SK-N-SH (cell line): ENCODE results near the gene KRT85. TPM values are rescaled to one million over a fixed set of nuclear protein-coding genes. Genes with fewer than 3 reads are reported as not detected.
"Not testable (repeated sequence)": the region's sequence is repeated elsewhere in the genome, so short reads cannot be mapped to it uniquely, and the experiment has no call there.

Source experiments
- CTCF ChIA-PET: fragments of 300-600, 350-600 bp; formaldehyde crosslinking; extraction: SDS; loops from one replicate; lab custom pipeline; 2021; lab: Yijun Ruan, JAX
- POLR2A ChIA-PET: fragments of 350-600 bp; sonication (Branson Sonifier 250); formaldehyde crosslinking; extraction: SDS; loops from one replicate; lab custom pipeline; 2020; ENCODE audit warnings: antibody characterized with exemption, inconsistent platforms; lab: Yijun Ruan, JAX
- DNase-seq: peaks from one replicate; pipeline ENCODE4 v3.0.0; 2012
- H2AFZ ChIP-seq: fragments of 200-600 bp; sonication (generic); 2 replicates; pipeline ENCODE4 v1.8.1; 2016; ENCODE audit warnings: antibody characterized with exemption, mild to moderate bottlenecking, low read depth
- H3F3A ChIP-seq: fragments of 200-600 bp; sonication (generic); replicated peaks from 2 replicates; pipeline ENCODE3; 2016; ENCODE audit warnings: antibody characterized with exemption, mild to moderate bottlenecking; ENCODE audit not compliant: insufficient read depth
- H3K27ac ChIP-seq, 2 experiments: fragments of 200-500 bp in 1 of 2; fragments of 200-600 bp in 1 of 2; sonication (Bioruptor generic) in 1 of 2; sonication (generic), shearing (Covaris generic) in 1 of 2; 2 replicates each; pipeline versions ENCODE4 v1.5.1 to v1.6.1; 2014 to 2016; ENCODE audit warnings: low read depth in 2 of 2, inconsistent platforms in 1 of 2, low read length in 1 of 2, mild to moderate bottlenecking in 1 of 2, mixed read lengths in 1 of 2
- H3K27me3 ChIP-seq: fragments of 200-600 bp; sonication (generic), shearing (Covaris generic); 2 replicates; pipeline ENCODE4 v1.6.1; 2016; ENCODE audit warnings: mixed run types; ENCODE audit not compliant: insufficient read depth
- H3K36me3 ChIP-seq, 2 experiments: fragments of 200-500 bp in 1 of 2; fragments of 200-600 bp in 1 of 2; sonication (Bioruptor generic) in 1 of 2; sonication (generic) in 1 of 2; replicated peaks in 1 of 2; 2 replicates each; pipeline versions ENCODE3 to v1.5.1; 2014 to 2016; ENCODE audit warnings: low read length in 1 of 2, mild to moderate bottlenecking in 1 of 2; ENCODE audit not compliant: insufficient read depth in 2 of 2, control insufficient read depth in 1 of 2
- H3K4me1 ChIP-seq, 2 experiments: fragments of 200-500 bp in 1 of 2; fragments of 200-600 bp in 1 of 2; sonication (Bioruptor generic) in 1 of 2; sonication (generic), shearing (Covaris generic) in 1 of 2; 2 replicates each; pipeline versions ENCODE4 v1.5.1 to v1.6.1; 2014 to 2016; ENCODE audit warnings: low read depth in 1 of 2, low read length in 1 of 2, mixed run types in 1 of 2; ENCODE audit not compliant: insufficient read depth in 2 of 2, control insufficient read depth in 1 of 2
- H3K4me2 ChIP-seq: fragments of 200-600 bp; sonication (generic), shearing (Covaris generic); 2 replicates; pipeline ENCODE4 v1.6.1; 2017; ENCODE audit warnings: mixed run types
- H3K4me3 ChIP-seq, 2 experiments: fragments of 200-500 bp in 1 of 2; fragments of 200-600 bp in 1 of 2; sonication (Bioruptor generic) in 1 of 2; sonication (generic), shearing (Covaris generic) in 1 of 2; 2 replicates each; pipeline versions ENCODE4 v1.5.1 to v1.8.1; 2014 to 2016; ENCODE audit warnings: low read depth in 2 of 2, inconsistent platforms in 1 of 2, low read length in 1 of 2, mild to moderate bottlenecking in 1 of 2, mixed read lengths in 1 of 2, moderate library complexity in 1 of 2
- H3K79me2 ChIP-seq: fragments of 200-600 bp; sonication (generic); 2 replicates; pipeline ENCODE4 v1.8.1; 2017; ENCODE audit warnings: mild to moderate bottlenecking; ENCODE audit not compliant: insufficient read depth
- H3K9ac ChIP-seq: fragments of 200-600 bp; sonication (generic); 2 replicates; pipeline ENCODE4 v1.6.1; 2017; ENCODE audit warnings: mixed run types
- H3K9me2 ChIP-seq: fragments of 200-600 bp; sonication (generic); 2 replicates; pipeline ENCODE4 v1.6.1; 2017; ENCODE audit warnings: mixed run types
- H3K9me3 ChIP-seq: fragments of 200-600 bp; sonication (generic); 2 replicates; pipeline ENCODE4 v1.6.1; 2017; ENCODE audit warnings: mixed run types, mild to moderate bottlenecking, moderate library complexity
- H4K20me1 ChIP-seq: fragments of 200-600 bp; sonication (generic); 2 replicates; pipeline ENCODE4 v1.6.1; 2017; ENCODE audit warnings: mild to moderate bottlenecking, mixed run types; ENCODE audit not compliant: insufficient read depth
- CHD2 ChIP-seq: fragments of 150-350 bp; IDR thresholded peaks from 2 replicates; pipeline ENCODE4 v1.6.1; 2018; ENCODE audit warnings: low read length; ENCODE audit not compliant: partially characterized antibody
- ELF1 ChIP-seq: IDR thresholded peaks from 2 replicates; pipeline ENCODE4 v1.4.0; 2012
- EP300 ChIP-seq, 2 experiments: IDR thresholded peaks; 2 replicates each; pipeline versions ENCODE4 v1.4.0 to v1.6.1; 2012; ENCODE audit warnings: borderline replicate concordance in 1 of 2, low read depth in 1 of 2, low read length in 1 of 2
- EZH2phosphoT487 ChIP-seq: fragments of 200-600 bp; sonication (generic); IDR thresholded peaks from 2 replicates; pipeline ENCODE4 v1.6.1; 2017; ENCODE audit warnings: low read depth, mixed run types, mild to moderate bottlenecking, antibody characterized with exemption, moderate library complexity, borderline replicate concordance
- FOXJ3 ChIP-seq: sonication (generic); formaldehyde crosslinking; IDR thresholded peaks from 2 replicates; pipeline ENCODE4 v1.5.1; 2020; ENCODE audit warnings: mild to moderate bottlenecking, missing genetic modification reagents
- JUND ChIP-seq: IDR thresholded peaks from 2 replicates; pipeline ENCODE4 v1.4.0; 2012
- NFIC ChIP-seq: IDR thresholded peaks from 2 replicates; pipeline ENCODE4 v1.4.0; 2012; ENCODE audit warnings: borderline replicate concordance
- POLR2AphosphoS5 ChIP-seq: IDR thresholded peaks from 2 replicates; pipeline ENCODE4 v1.6.1; 2012; ENCODE audit warnings: low read depth, low read length
- RAD21 ChIP-seq: IDR thresholded peaks from 2 replicates; pipeline ENCODE4 v1.6.1; 2012; ENCODE audit warnings: mild to moderate bottlenecking, low read length
- RCOR1 ChIP-seq: fragments of 150-350 bp; IDR thresholded peaks from 2 replicates; pipeline ENCODE4 v1.6.1; 2017; ENCODE audit warnings: antibody characterized with exemption, low read length
- RFX5 ChIP-seq: IDR thresholded peaks from 2 replicates; pipeline ENCODE4 v1.6.1; 2012; ENCODE audit warnings: mild to moderate bottlenecking, improper control_type of control experiment, low read length
- RXRA ChIP-seq: IDR thresholded peaks from 2 replicates; pipeline ENCODE4 v1.4.0; 2012; ENCODE audit warnings: low read depth, mild to moderate bottlenecking, borderline replicate concordance
- SIN3A ChIP-seq: IDR thresholded peaks from 2 replicates; pipeline ENCODE4 v1.6.1; 2012; ENCODE audit warnings: low read depth, mild to moderate bottlenecking, low read length, moderate library complexity, borderline replicate concordance
- TCF12 ChIP-seq: IDR thresholded peaks from 2 replicates; pipeline ENCODE4 v1.4.0; 2012
- TEAD4 ChIP-seq: IDR thresholded peaks from 2 replicates; pipeline ENCODE4 v1.4.0; 2012; ENCODE audit warnings: mild to moderate bottlenecking, borderline replicate concordance; ENCODE audit not compliant: insufficient read depth
- YY1 ChIP-seq: IDR thresholded peaks from 2 replicates; pipeline ENCODE4 v1.4.0; 2012; ENCODE audit warnings: low read depth, mild to moderate bottlenecking
- WGBS: methylation state at CpG from one replicate; pipeline ENCODE4 v1.1.6; 2017; ENCODE audit warnings: low lambda C conversion rate; 5-methylcytosine and 5-hydroxymethylcytosine counted together
- polyA plus RNA-seq, 3 experiments: library from polyadenylated mRNA; depleted of rRNA; stranded (reverse); fragments of >200 nt; gene quantifications; 2 replicates each; pipeline ENCODE4 v1.2.3, GENCODE V29; 2012
- TF ChIP-seq, protein P1 (sequence below): IDR thresholded peaks from 2 replicates; pipeline ENCODE4 v1.4.0; 2012; ENCODE audit warnings: low read depth
- TF ChIP-seq, protein P2 (sequence below): fragments of 200-600 bp; sonication (generic); IDR thresholded peaks from 2 replicates; pipeline ENCODE4 v1.6.1; 2017; ENCODE audit warnings: antibody characterized with exemption, mild to moderate bottlenecking, moderate library complexity
- TF ChIP-seq, protein P3 (sequence below): IDR thresholded peaks from 2 replicates; pipeline ENCODE4 v1.4.0; 2012; ENCODE audit warnings: low read depth, borderline replicate concordance
- TF ChIP-seq, protein P4 (sequence below): IDR thresholded peaks from 2 replicates; pipeline ENCODE4; 2012

Gene KRT85
- polyA plus RNA-seq, 1 of the 3 experiments (the other 2 are of a cell fraction) = not detected

DNA sequence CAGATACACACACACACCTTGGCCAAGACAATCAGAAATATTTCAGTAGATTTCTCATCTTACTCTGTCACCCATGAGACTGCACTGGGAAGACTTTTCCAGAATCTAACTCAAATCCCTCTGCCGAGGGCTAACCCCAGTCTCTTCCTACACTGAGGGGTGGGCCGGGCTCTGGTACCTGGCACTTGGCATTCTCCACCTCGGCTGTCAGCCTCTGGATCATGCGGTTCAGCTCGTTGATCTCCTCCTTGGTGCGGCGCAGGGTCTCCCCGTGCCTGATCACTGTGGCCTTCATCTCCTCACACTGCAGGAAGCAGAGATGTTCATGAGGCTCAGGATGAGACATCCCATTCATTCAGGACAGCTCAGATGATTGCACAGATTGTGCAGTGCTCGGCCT lies 51.0 kb downstream of the KRT85 start:
- Histone ChIP-seq H3K4me1 (no peaks in the 10 kb centered on the region), H3F3A (no peaks in the 10 kb centered on the region), H3K36me3 (no peaks in the 10 kb centered on the region), H3K27me3 (no peaks in the 10 kb centered on the region; the same call in 1 of the 2 replicates), H3K27ac (no peak overlapping the region), H3K4me3 (no peak overlapping the region), H3K9me2 (no peaks in the 10 kb centered on the region), H3K79me2 (no peaks in the 10 kb centered on the region), H4K20me1 (no peaks in the 10 kb centered on the region), H3K9ac (no peak overlapping the region), H3K9me3 (no peaks in the 10 kb centered on the region), H2AFZ (no peak overlapping the region), H3K4me2 (no peak overlapping the region)
- DNase-seq = no peak
- ChIA-PET CTCF (interaction anchor here (0.8 to 13.3 kb wide), 7 partner anchors 7 to 665 kb away, joined by 3 to 218 read pairs (median 3); partner anchors contain the start of gene KRT83), POLR2A (no interaction called here)
- WGBS = 84% methylated on average over 9 of the region's 9 CpGs
- TF ChIP-seq SIN3A = no peak
- no peak for TF ChIP-seq EP300 (IDR thresholded peaks at IDR 0.05; ENCODE audit: borderline replicate concordance in 1 of 2, low read depth in 1 of 2, low read length in 1 of 2)
- TF ChIP-seq, protein P1, sequence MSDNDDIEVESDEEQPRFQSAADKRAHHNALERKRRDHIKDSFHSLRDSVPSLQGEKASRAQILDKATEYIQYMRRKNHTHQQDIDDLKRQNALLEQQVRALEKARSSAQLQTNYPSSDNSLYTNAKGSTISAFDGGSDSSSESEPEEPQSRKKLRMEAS = no peak
- TF ChIP-seq JUND = no peak
- TF ChIP-seq ELF1 = no peak
- TF ChIP-seq FOXJ3 (CRISPR knock-in tag) = no peak
- TF ChIP-seq RXRA = no peak

DNA sequence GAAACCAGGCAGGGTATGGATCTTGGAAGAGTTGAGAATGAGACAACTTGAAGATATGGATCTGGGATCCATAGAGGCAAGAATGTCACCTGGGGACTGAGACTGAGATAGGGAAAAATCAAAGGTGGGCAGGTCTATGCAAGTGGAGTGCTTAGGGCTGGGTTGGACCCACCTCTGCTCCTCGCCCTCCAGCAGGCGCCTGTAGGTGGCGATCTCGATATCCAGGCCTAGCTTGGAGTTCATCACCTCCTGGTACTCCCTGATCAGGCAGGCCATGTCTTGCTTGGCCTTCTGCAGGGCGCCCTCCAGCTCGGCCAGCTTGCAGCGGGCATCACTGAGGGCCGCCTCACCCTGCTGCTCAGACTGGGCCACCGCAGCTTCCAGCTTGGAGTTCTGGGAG lies 51.6 kb downstream of the KRT85 start:
- H3K9me2 ChIP-seq, H3K4me3 ChIP-seq, H3K27ac ChIP-seq, H3K36me3 ChIP-seq, H3F3A ChIP-seq, H3K27me3 ChIP-seq, H3K9ac ChIP-seq, H3K4me1 ChIP-seq, H3K79me2 ChIP-seq, H2AFZ ChIP-seq, H3K9me3 ChIP-seq, POLR2A ChIA-PET, DNase-seq, H4K20me1 ChIP-seq, H3K4me2 ChIP-seq: not testable (repeated sequence)
- CTCF ChIA-PET = interaction anchor here (1.0 to 13.3 kb wide), 6 partner anchors 8 to 665 kb away, joined by 3 to 218 read pairs (median 4); partner anchors contain the start of gene KRT83
- 72% methylated on average over 9 of the region's 9 CpGs for WGBS
- TF ChIP-seq, protein P2, sequence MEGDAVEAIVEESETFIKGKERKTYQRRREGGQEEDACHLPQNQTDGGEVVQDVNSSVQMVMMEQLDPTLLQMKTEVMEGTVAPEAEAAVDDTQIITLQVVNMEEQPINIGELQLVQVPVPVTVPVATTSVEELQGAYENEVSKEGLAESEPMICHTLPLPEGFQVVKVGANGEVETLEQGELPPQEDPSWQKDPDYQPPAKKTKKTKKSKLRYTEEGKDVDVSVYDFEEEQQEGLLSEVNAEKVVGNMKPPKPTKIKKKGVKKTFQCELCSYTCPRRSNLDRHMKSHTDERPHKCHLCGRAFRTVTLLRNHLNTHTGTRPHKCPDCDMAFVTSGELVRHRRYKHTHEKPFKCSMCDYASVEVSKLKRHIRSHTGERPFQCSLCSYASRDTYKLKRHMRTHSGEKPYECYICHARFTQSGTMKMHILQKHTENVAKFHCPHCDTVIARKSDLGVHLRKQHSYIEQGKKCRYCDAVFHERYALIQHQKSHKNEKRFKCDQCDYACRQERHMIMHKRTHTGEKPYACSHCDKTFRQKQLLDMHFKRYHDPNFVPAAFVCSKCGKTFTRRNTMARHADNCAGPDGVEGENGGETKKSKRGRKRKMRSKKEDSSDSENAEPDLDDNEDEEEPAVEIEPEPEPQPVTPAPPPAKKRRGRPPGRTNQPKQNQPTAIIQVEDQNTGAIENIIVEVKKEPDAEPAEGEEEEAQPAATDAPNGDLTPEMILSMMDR = peak; percentile 38; the same call in 1 of the 2 replicates

DNA sequence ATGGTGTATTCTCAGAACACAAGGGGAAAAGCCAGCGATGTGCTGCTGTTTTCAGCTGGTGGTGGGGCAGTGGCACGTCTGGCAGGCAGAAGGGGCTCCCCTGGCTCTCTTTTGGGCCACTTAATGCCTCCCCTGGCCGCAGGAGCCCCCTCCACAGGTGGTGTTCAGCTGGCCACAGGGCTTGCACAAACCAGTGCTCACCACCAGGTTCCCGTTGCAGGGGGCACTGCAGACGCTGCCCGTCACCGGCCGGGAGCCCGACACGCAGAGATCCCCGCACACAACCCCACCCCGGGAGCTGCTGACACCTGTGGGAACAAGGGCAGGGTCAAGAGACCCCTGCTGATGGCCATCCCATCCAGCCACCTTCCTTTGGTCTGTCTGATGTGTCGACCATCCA lies 52.8 kb downstream of the KRT85 start:
- Histone ChIP-seq H3K9ac (no peak overlapping the region), H3K36me3 (no peaks in the 10 kb centered on the region), H3K4me1 (no peaks in the 10 kb centered on the region), H3K4me3 (no peak overlapping the region), H3F3A (no peaks in the 10 kb centered on the region), H2AFZ (no peak overlapping the region), H3K27ac (no peak overlapping the region), H3K9me3 (no peaks in the 10 kb centered on the region), H3K4me2 (no peak overlapping the region), H3K9me2 (no peaks in the 10 kb centered on the region), H4K20me1 (no peaks in the 10 kb centered on the region), H3K79me2 (no peaks in the 10 kb centered on the region), H3K27me3 (no peaks in the 10 kb centered on the region; the same call in 1 of the 2 replicates)
- ChIA-PET CTCF (interaction anchor here (0.9 to 13.3 kb wide), 4 partner anchors 9 to 666 kb away, joined by 3 to 218 read pairs (median 4); partner anchors contain the start of gene KRT83), POLR2A (no interaction called here)
- DNase-seq = no peak
- 42% methylated on average over 4 of the region's 13 CpGs for WGBS
- no peak for TF ChIP-seq POLR2AphosphoS5
- no peak for TF ChIP-seq ELF1
- no peak for TF ChIP-seq CHD2
- TF ChIP-seq, protein P3, sequence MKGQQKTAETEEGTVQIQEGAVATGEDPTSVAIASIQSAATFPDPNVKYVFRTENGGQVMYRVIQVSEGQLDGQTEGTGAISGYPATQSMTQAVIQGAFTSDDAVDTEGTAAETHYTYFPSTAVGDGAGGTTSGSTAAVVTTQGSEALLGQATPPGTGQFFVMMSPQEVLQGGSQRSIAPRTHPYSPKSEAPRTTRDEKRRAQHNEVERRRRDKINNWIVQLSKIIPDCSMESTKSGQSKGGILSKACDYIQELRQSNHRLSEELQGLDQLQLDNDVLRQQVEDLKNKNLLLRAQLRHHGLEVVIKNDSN = no peak
- TF ChIP-seq RXRA = no peak
- no peak for TF ChIP-seq RFX5
- no peak for TF ChIP-seq RAD21
- TF ChIP-seq YY1 = no peak
- TF ChIP-seq NFIC = no peak
- TF ChIP-seq FOXJ3 (CRISPR knock-in tag) = no peak
- no peak for TF ChIP-seq RCOR1
- TF ChIP-seq, protein P4, sequence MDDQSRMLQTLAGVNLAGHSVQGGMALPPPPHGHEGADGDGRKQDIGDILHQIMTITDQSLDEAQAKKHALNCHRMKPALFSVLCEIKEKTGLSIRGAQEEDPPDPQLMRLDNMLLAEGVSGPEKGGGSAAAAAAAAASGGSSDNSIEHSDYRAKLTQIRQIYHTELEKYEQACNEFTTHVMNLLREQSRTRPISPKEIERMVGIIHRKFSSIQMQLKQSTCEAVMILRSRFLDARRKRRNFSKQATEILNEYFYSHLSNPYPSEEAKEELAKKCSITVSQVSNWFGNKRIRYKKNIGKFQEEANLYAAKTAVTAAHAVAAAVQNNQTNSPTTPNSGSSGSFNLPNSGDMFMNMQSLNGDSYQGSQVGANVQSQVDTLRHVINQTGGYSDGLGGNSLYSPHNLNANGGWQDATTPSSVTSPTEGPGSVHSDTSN = no peak
- no peak for TF ChIP-seq TCF12
- TF ChIP-seq TEAD4 = no peak
- no peak for TF ChIP-seq EZH2phosphoT487
